HepG2 (cell line): Measurements from ENCODE around the gene RREB1. TPM values are rescaled to one million over a fixed set of nuclear protein-coding genes. Genes with fewer than 3 reads are reported as not detected.

ENCODE experiments used
- ATAC-seq: fragments of 200-7000 bp; cut with Tn5 transposase; 3 replicates; pipeline ENCODE4 v1.9.1; 2020; ENCODE audit warnings: mild to moderate bottlenecking, moderate library complexity
- BruUV-seq: library from RNA; stranded (reverse); fragments of 400-500 nt; replicated peaks from 2 replicates; lab custom pipeline; 2021; lab: Mats Ljungman, UMichigan
- CTCF ChIA-PET: fragments of 300-600 bp; formaldehyde crosslinking; extraction: SDS; loops from one replicate; lab custom pipeline; 2021; ENCODE audit warnings: low total read pairs, inconsistent platforms, low intra/inter-chr PET ratio; lab: Yijun Ruan, JAX
- POLR2A ChIA-PET: fragments of 350-600 bp; sonication (Branson Sonifier 250); formaldehyde crosslinking; loops from one replicate; lab custom pipeline; 2020; ENCODE audit warnings: antibody characterized with exemption, inconsistent platforms; lab: Yijun Ruan, JAX
- DNase-seq: peaks from one replicate; pipeline ENCODE4 v3.0.0-alpha.2; 2015; ENCODE audit warnings: low spot score
- FAIRE-seq: peaks from 3 replicates; lab custom pipeline; 2011; peaks lifted over from hg19 to GRCh38; lab: Jason Lieb, UNC
- H2AFZ ChIP-seq: one replicate; pipeline ENCODE4 v1.6.1; 2011; ENCODE audit warnings: low read length, inconsistent platforms
- H3K27ac ChIP-seq: fragments of 300-600 bp; 3 replicates; pipeline ENCODE4 v1.8.0; 2011; ENCODE audit warnings: mixed run types, mild to moderate bottlenecking, mixed read lengths, low read length, inconsistent platforms; ENCODE audit not compliant: insufficient read depth; ENCODE audit errors: extremely low read length
- H3K27me3 ChIP-seq, 2 experiments: fragments of 200-600 bp in 1 of 2; 2 replicates in 1 of 2; 3 replicates in 1 of 2; pipeline versions ENCODE4 v1.6.0 to v1.8.0; 2011; ENCODE audit warnings: low read length in 2 of 2, mild to moderate bottlenecking in 2 of 2, moderate library complexity in 2 of 2, inconsistent platforms in 1 of 2; ENCODE audit not compliant: insufficient read depth in 2 of 2, control insufficient read depth in 1 of 2
- H3K36me3 ChIP-seq, 2 experiments: fragments of 200-600 bp in 1 of 2; replicated peaks in 1 of 2; 2 replicates in 1 of 2; 3 replicates in 1 of 2; pipeline versions ENCODE4 v1.5.1 to v1.8.0; 2011; ENCODE audit warnings: low read length in 2 of 2, inconsistent platforms in 1 of 2; ENCODE audit not compliant: insufficient read depth in 2 of 2, control insufficient read depth in 1 of 2
- H3K4me1 ChIP-seq: 2 replicates; pipeline ENCODE4 v1.5.1; 2012; ENCODE audit warnings: low read length, inconsistent platforms; ENCODE audit not compliant: insufficient read depth
- H3K4me2 ChIP-seq: 2 replicates; pipeline ENCODE4 v1.6.0; 2011; ENCODE audit warnings: low read depth, low read length, inconsistent platforms
- H3K4me3 ChIP-seq, 3 experiments: fragments of 200-600 bp in 1 of 3; sonication (generic), shearing (Covaris generic) in 1 of 3; replicated peaks in 1 of 3; 2 replicates each; pipeline ENCODE4 v1.5.1; 2011 to 2016; ENCODE audit warnings: low read length in 3 of 3, inconsistent platforms in 2 of 3, low read depth in 2 of 3, mild to moderate bottlenecking in 2 of 3, control low read depth in 1 of 3, mixed read lengths in 1 of 3; ENCODE audit not compliant: insufficient read depth in 1 of 3
- H3K79me2 ChIP-seq: one replicate; pipeline ENCODE4 v1.6.1; 2011; ENCODE audit warnings: low read length, inconsistent platforms; ENCODE audit not compliant: insufficient read depth
- H3K9ac ChIP-seq: 2 replicates; pipeline ENCODE4 v1.6.0; 2011; ENCODE audit warnings: mild to moderate bottlenecking, low read depth, low read length, inconsistent platforms; ENCODE audit not compliant: insufficient read depth
- H3K9me3 ChIP-seq: 2 replicates; pipeline ENCODE4 v1.5.1; 2012; ENCODE audit warnings: mild to moderate bottlenecking, low read length
- H4K20me1 ChIP-seq: 2 replicates; pipeline ENCODE4 v1.6.0; 2011; ENCODE audit warnings: inconsistent platforms, mild to moderate bottlenecking, low read length, moderate library complexity; ENCODE audit not compliant: insufficient read depth
- ATM ChIP-seq: fragments of 450-650 bp; IDR thresholded peaks from 2 replicates; pipeline ENCODE4 v1.7.1; 2017; ENCODE audit warnings: mild to moderate bottlenecking, borderline replicate concordance
- BATF2 ChIP-seq: sonication (generic); formaldehyde crosslinking; IDR thresholded peaks from 2 replicates; pipeline ENCODE4 v1.8.0; 2022; ENCODE audit warnings: mild to moderate bottlenecking, missing genetic modification reagents, moderate library complexity
- CENPT ChIP-seq: sonication (generic); formaldehyde crosslinking; IDR thresholded peaks from 2 replicates; pipeline ENCODE4 v1.8.0; 2022; ENCODE audit warnings: low read depth, mild to moderate bottlenecking, moderate library complexity, missing genetic modification reagents
- HNRNPLL ChIP-seq: fragments of 200-400 bp; formaldehyde crosslinking; IDR thresholded peaks from 2 replicates; pipeline ENCODE4 v1.6.1; 2017; ENCODE audit warnings: mild to moderate bottlenecking, low read depth, low read length; ENCODE audit not compliant: poor library complexity, severe bottlenecking
- KAT7 ChIP-seq: IDR thresholded peaks from 2 replicates; pipeline ENCODE4 v1.6.1; 2018; ENCODE audit warnings: borderline replicate concordance, missing compliant biosample characterization
- KDM2A ChIP-seq: sonication (generic); formaldehyde crosslinking; IDR thresholded peaks from 2 replicates; pipeline ENCODE4 v1.4.0; 2020; ENCODE audit warnings: low read depth, missing genetic modification reagents, borderline replicate concordance
- KLF13 ChIP-seq: sonication (generic); formaldehyde crosslinking; IDR thresholded peaks from 2 replicates; pipeline ENCODE4 v1.4.0; 2020; ENCODE audit warnings: mild to moderate bottlenecking, missing genetic modification reagents
- MLLT10 ChIP-seq: sonication (generic); formaldehyde crosslinking; IDR thresholded peaks from 2 replicates; pipeline ENCODE4 v1.4.0; 2020; ENCODE audit warnings: missing genetic modification reagents
- NAIF1 ChIP-seq: sonication (generic); formaldehyde crosslinking; IDR thresholded peaks from 2 replicates; pipeline ENCODE4 v1.5.0; 2020; ENCODE audit warnings: mild to moderate bottlenecking, missing genetic modification reagents, borderline replicate concordance
- NFE2L2 ChIP-seq: fragments of 150-350 bp; IDR thresholded peaks from 2 replicates; pipeline ENCODE4 v1.6.1; 2014; ENCODE audit warnings: low read length
- PAXIP1 ChIP-seq: sonication (generic); formaldehyde crosslinking; conservative IDR thresholded peaks from 2 replicates; pipeline ENCODE4 v1.4.0; 2020; ENCODE audit warnings: mild to moderate bottlenecking, missing genetic modification reagents, moderate library complexity
- POGK ChIP-seq: sonication (generic); formaldehyde crosslinking; conservative IDR thresholded peaks from 2 replicates; pipeline ENCODE4 v1.8.0; 2022; ENCODE audit warnings: mild to moderate bottlenecking, moderate library complexity, missing genetic modification reagents
- RFX3 ChIP-seq: IDR thresholded peaks from 2 replicates; pipeline ENCODE4 v1.6.1; 2016; ENCODE audit warnings: missing biosample characterization, missing genetic modification reagents
- RFX5 ChIP-seq: IDR thresholded peaks from 2 replicates; pipeline ENCODE4 v1.6.1; 2011; ENCODE audit warnings: low read depth, low read length, improper control_type of control experiment
- SETDB1 ChIP-seq: sonication (generic); formaldehyde crosslinking; IDR thresholded peaks from 2 replicates; pipeline ENCODE4 v1.5.1; 2020; ENCODE audit warnings: missing genetic modification reagents, mild to moderate bottlenecking, borderline replicate concordance
- ZNF567 ChIP-seq: sonication (generic); formaldehyde crosslinking; IDR thresholded peaks from 2 replicates; pipeline ENCODE4 v1.8.1; 2023; ENCODE audit warnings: mild to moderate bottlenecking, missing genetic modification reagents, borderline replicate concordance
- ZNF678 ChIP-seq: sonication (generic); formaldehyde crosslinking; IDR thresholded peaks from 2 replicates; pipeline ENCODE4 v1.4.0; 2020; ENCODE audit warnings: mild to moderate bottlenecking, missing genetic modification reagents
- ZNF749 ChIP-seq: sonication (generic); formaldehyde crosslinking; IDR thresholded peaks from 2 replicates; pipeline ENCODE4 v1.8.0; 2022; ENCODE audit warnings: mild to moderate bottlenecking, missing genetic modification reagents, moderate library complexity, borderline replicate concordance
- WGBS: methylation state at CpG from one replicate; pipeline ENCODE4 v1.1.6; 2017; ENCODE audit warnings: low lambda C conversion rate; 5-methylcytosine and 5-hydroxymethylcytosine counted together
- in situ Hi-C: cut with HindIII; loops from 2 replicates; pipeline ENCODE4 v1.10.0; 2017; ENCODE audit warnings: low pct_unique_long_range_greater_than_20kb; ENCODE audit not compliant: extremely low pct_ligation_motif_present
- intact Hi-C: fragments of 100-400 bp; cut with micrococcal nuclease; formaldehyde crosslinking; loops from one replicate; pipeline ENCODE4 v1.10.0; 2022; ENCODE audit not compliant: unreplicated experiment
- polyA plus RNA-seq, 8 experiments: library from polyadenylated mRNA; depleted of rRNA in 3 of 8; stranded (reverse) in 7 of 8; unstranded in 1 of 8; fragments of >200 nt; fragmentation: Illumina TruSeq in 4 of 8; extraction: Trizol in 4 of 8; gene quantifications; 2 replicates each; pipeline versions ENCODE4 v1.2.1 to v1.2.3, GENCODE V29; 2011 to 2016; ENCODE audit warnings: low read depth in 4 of 8, missing spikeins in 1 of 8, mixed read lengths in 1 of 8; ENCODE audit not compliant: insufficient read depth in 1 of 8
- total RNA-seq, 5 experiments: library from RNA; depleted of rRNA; stranded (reverse); fragments of >200 nt; fragmentation: Illumina TruSeq; extraction: Trizol; gene quantifications; 2 replicates each; pipeline ENCODE4 v1.2.3, GENCODE V29; 2016; ENCODE audit warnings: low read depth in 1 of 5

RREB1 gene
- total and polyA plus RNA-seq, 2 of the 13 experiments (the other 11 are each of a cell fraction or from before 2014, with no cell fraction given) = 6.1 to 23.2 TPM

GRCh38 chr6:7106752-7107577, 796 bp upstream of the RREB1 start:
- H3K27me3 ChIP-seq = no peaks in the 10 kb centered on the region; a peak in 1 of 5 replicates
- no peaks in the 10 kb centered on the region for H3K9me3 ChIP-seq
- peak overlapping the region; percentile 98 for H3K4me2 ChIP-seq
- peak; percentile 69 for ATAC-seq
- FAIRE-seq = peak; percentile 46
- WGBS = 1% methylated on average over 32 of the region's 66 CpGs
- no peak for DNase-seq
- in situ Hi-C loops = no loop called here
- peaks cover 40% of the 10 kb centered on the region for H3K79me2 ChIP-seq
- peak overlapping the region; percentile 89 for H3K27ac ChIP-seq
- H3K4me3 ChIP-seq = peak overlapping the region; percentile 91 to 98 (median 97)
- peak overlapping the region; percentile 91 for H3K9ac ChIP-seq
- H2AFZ ChIP-seq = peak overlapping the region; percentile 39
- no TSS peak for BruUV-seq
- H4K20me1 ChIP-seq = peaks cover 25% of the 10 kb centered on the region
- intact Hi-C loops = loop anchor here (1.0 to 10.0 kb wide), 4 partner anchors 54 to 382 kb away; no protein-coding TSS in a partner anchor
- peaks cover 38% of the 10 kb centered on the region for H3K4me1 ChIP-seq
- H3K36me3 ChIP-seq = no peaks in the 10 kb centered on the region
- ChIA-PET CTCF (no interaction called here), POLR2A (interaction anchor here (0.7 to 3.1 kb wide), 16 partner anchors 10 to 283 kb away, joined by 3 to 18 read pairs (median 5); partner anchors contain the start of genes CAGE1 and RIOK1)
- TF ChIP-seq CENPT (CRISPR knock-in tag) (0 out of 2 replicates have a peak, but pooled peaks have one; percentile 26), NFE2L2 (0 out of 2 replicates have a peak, but pooled peaks have one; percentile 10), KDM2A (CRISPR knock-in tag) (peak; percentile 72; the same call in 1 of the 2 replicates), HNRNPLL (peak; percentile 51), ATM (no peak), BATF2 (CRISPR knock-in tag) (no peak), ZNF678 (CRISPR knock-in tag) (no peak), MLLT10 (no peak), RFX3 (CRISPR knock-in tag) (no peak), ZNF567 (CRISPR knock-in tag) (no peak), PAXIP1 (no peak), RFX5 (no peak), SETDB1 (CRISPR knock-in tag) (no peak), ZNF749 (CRISPR knock-in tag) (0 out of 2 replicates have a peak, but pooled peaks have one; percentile 9), KLF13 (no peak), NAIF1 (CRISPR knock-in tag) (no peak), POGK (0 out of 2 replicates have a peak, but pooled peaks have one; percentile 30), KAT7 (CRISPR knock-in tag) (no peak)
